ENCODE results near the gene CYB561A3.
A peak's percentile ranks its signal among the peaks of the same experiment; 100 is the strongest.

Gene CYB561A3

DNA sequence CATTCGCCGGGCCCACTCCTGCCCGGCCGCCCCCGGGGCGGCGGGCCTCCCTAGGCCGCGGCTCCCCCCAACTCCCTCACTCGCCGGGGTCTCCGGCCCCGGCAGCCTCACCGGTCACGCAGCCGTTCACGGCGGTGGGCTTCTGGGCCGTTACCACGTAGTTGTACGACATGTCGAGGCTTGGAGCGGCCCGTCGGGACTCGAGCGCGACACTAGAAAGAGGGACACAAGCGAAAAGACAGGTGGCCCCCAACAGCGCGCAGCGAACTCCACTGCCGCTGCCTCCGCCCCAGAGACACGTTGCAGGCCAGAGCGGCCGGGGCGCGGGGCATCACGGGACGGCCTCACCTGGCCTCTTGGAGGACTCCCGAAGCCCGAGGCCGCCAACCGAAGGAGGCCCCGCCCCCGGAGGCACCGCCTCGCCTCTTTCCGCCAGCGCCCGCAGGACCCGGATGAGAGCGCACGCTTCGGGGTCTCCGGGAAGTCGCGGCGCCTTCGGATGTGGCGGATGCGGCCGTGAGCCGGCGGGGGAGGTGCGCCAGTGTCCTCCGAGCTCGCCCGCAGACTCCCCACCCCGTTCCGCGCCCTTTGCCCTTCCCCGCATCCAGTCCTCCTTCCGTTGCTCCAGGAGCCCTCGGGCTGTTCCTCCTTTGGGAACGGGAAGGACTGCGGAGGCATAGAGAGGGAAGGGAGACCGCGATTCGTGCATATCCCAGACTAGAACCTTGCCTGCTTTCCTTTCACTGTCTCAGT lies 28.7 kb downstream of the CYB561A3 start, which contains the start of the genes DDB1 and TKFC:
DDB1 (minus strand) TSS at position 309 of the 753 bp plus-strand sequence; CDS start at position 172, 137 bp downstream.
TKFC (plus strand) TSS at position 432 of the 753 bp plus-strand sequence. CDS start 1,501 bp downstream, outside the sequence.
- Mint-ChIP-seq H3K36me3 (peaks cover 8% of the 10 kb centered on the region), H3K27me3 (no peaks in the 10 kb centered on the region), H3K9me3 (no peaks in the 10 kb centered on the region), H3K4me3 (peak within 1 kb of the TSS; percentile 95), H3K4me1 (peaks cover 41% of the 10 kb centered on the region), H3K27ac (peak within 1 kb of the TSS; percentile 95)
- DNase-seq (ENCODE audit: low spot score in 2 of 2) = peak; percentile 74 to 79
- ATAC-seq (ENCODE audit: low read depth) = peak; percentile 90

DNA sequence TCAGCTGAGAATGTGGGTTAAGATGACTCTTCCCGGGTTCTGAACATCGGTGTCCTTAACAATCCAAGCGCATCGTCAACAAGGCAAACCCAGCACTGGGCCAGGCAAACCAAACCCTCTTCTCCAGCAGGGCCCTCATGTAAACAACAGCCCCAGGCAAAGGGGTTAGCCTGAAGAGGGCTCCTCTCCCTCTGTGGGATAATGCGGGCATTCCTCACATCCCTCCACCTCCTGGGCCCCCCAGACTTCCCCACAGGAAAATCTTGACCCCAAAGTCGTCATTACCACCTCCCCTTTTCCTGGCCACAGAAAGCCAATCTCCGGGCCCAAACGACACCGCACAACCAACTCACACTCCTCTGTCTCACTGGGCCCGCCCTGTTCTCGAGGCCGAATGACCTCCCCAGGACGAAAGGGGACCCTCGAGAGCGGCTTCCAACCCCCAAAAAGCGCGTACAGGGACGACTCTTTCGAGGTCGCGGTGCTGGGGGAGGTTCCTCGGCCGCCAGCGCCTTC lies 29.3 kb downstream of the CYB561A3 start:
- H3K27me3 Mint-ChIP-seq = no peaks in the 10 kb centered on the region
- peaks cover 8% of the 10 kb centered on the region for H3K36me3 Mint-ChIP-seq
- H3K9me3 Mint-ChIP-seq = no peaks in the 10 kb centered on the region
- peaks cover 41% of the 10 kb centered on the region for H3K4me1 Mint-ChIP-seq
- H3K27ac Mint-ChIP-seq = peak overlapping the region; percentile 95
- DNase-seq (ENCODE audit: low spot score in 2 of 2) (no peak), ATAC-seq (ENCODE audit: low read depth) (no peak)
- H3K4me3 Mint-ChIP-seq = peak overlapping the region; percentile 95

DNA sequence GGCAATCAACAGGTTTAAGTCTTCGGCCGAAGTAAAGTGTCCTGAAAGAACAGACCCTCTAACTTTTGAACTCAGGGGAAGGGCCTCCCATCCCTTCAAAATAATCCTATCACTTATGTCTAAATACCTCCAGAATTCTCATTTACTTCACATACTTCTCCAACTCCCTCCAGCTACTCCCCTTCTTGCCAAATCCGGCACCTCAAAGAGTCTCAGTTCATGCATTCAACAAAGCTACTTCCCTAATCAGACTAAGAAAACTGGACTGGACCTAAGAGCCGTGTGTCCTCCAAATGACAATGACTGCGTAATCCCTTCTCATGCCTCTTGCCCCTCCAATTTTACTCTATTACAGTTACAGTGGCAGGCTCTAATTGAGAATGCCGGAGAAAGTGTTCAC lies 30.0 kb downstream of the CYB561A3 start:
- Mint-ChIP-seq H3K4me1 (peaks cover 35% of the 10 kb centered on the region), H3K27me3 (no peaks in the 10 kb centered on the region), H3K36me3 (peaks cover 8% of the 10 kb centered on the region), H3K9me3 (no peaks in the 10 kb centered on the region), H3K4me3 (peak overlapping the region; percentile 95), H3K27ac (peak overlapping the region; percentile 95)
- no peak for DNase-seq (ENCODE audit: low spot score in 2 of 2)
- no peak for ATAC-seq (ENCODE audit: low read depth)

DNA sequence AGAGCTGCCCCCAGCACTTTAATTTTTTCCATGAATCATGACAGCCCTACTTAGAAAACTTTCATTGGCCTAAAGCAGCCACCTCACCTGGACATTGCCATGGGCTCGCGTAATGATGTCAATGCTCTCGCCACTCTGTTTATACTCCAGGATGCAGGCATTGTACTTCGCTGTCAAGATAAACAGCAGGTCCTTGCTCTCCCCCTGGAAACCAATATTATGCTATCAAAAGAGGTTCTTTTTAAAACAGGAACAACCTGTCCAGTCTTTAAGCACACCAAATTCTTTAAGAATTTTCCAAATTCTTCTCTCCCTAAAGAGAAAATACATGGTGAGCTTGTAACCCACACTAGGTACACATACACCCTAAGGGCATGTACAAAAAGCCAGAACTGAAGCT lies 31.8 kb downstream of the CYB561A3 start:
- peaks cover 20% of the 10 kb centered on the region for H3K36me3 Mint-ChIP-seq
- H3K27ac Mint-ChIP-seq = no peak overlapping the region
- H3K4me1 Mint-ChIP-seq = peaks cover 33% of the 10 kb centered on the region
- H3K9me3 Mint-ChIP-seq = no peaks in the 10 kb centered on the region
- no peak for DNase-seq (ENCODE audit: low spot score in 2 of 2)
- H3K27me3 Mint-ChIP-seq = no peaks in the 10 kb centered on the region
- ATAC-seq (ENCODE audit: low read depth) = no peak
- H3K4me3 Mint-ChIP-seq = no peak overlapping the region

DNA sequence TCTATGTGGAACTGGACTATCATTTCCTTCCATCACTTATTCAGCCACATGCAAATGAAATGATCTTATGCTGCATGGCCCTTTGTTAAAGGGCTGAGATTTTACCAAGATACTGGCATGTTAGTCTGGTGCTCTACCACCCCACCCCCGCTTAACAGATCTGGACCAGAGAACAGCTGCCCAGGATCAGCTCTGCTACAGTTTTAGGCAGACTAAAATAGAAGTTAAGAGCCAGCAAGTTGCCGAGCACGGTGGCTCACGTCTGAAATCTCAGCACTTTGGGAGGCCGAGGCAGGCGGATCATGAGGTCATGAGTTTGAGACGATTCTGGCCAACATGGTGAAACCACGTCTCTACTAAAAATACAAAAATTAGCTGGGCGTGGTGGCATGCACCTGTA lies 33.3 kb downstream of the CYB561A3 start:
- no peak overlapping the region for H3K27ac Mint-ChIP-seq
- H3K4me1 Mint-ChIP-seq = peaks cover 27% of the 10 kb centered on the region
- H3K4me3 Mint-ChIP-seq = no peak overlapping the region
- no peak for DNase-seq (ENCODE audit: low spot score in 2 of 2)
- no peak for ATAC-seq (ENCODE audit: low read depth)
- H3K27me3 Mint-ChIP-seq = no peaks in the 10 kb centered on the region
- H3K9me3 Mint-ChIP-seq = no peaks in the 10 kb centered on the region
- peaks cover 27% of the 10 kb centered on the region for H3K36me3 Mint-ChIP-seq

DNA sequence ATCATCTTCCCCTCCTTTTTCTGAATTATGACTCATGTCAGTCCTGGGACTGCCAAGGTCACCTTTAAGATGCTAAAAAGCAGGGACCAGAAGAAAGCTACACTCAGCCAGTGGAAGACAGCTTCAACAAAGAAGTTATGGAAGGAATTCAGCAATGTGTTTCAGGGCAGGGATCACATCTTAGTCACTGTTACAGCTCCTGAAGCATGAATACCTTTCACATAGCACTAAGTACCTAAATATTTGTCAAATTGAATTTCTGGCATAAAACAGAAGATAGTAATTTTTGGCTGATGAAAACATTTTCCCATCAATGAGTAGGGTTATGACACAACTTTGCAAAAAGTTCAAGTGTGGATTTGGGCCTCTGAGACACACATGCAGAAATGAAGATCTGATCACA lies 34.0 kb downstream of the CYB561A3 start:
- H3K9me3 Mint-ChIP-seq = no peaks in the 10 kb centered on the region
- peaks cover 32% of the 10 kb centered on the region for H3K36me3 Mint-ChIP-seq
- H3K4me1 Mint-ChIP-seq = peaks cover 26% of the 10 kb centered on the region

DNA sequence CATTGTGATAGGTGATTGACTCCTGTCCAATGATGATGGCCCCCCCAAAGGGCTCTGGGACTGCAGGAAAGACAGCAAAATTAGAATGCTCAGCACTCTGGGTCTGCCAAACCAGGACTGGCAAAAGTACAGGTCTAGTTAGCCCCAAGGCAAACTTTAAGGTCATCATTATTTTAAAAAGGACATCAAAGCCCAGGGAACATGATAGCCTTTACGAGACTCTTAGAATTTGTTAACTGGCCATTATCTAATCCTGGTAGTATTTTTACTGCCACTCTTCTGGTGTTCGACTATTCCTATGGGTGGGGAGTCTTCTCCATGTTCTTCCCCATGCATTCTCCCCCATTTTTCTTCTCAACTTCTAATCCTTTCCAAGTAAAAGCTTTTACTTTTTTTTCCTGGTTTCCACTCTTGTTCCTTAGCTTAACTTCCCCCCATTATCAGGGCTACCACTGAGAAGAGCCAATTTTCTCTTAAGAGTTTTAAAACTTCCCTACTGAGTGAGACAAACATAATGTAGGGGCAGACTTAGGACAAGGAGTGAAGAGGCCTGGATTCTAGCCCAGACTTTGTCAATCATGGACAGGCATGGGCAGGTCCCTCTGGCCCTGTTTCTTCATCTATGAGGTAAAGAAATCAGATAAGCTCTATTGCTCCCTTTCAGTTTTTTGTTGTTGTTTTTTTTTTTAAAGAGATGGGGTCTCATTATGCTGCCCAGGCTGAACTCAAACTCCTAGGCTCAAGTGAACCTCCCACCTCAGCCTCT lies 35.9 kb downstream of the CYB561A3 start:
- no peak for ATAC-seq (ENCODE audit: low read depth)
- no peaks in the 10 kb centered on the region for H3K27me3 Mint-ChIP-seq
- no peak overlapping the region for H3K4me3 Mint-ChIP-seq
- H3K36me3 Mint-ChIP-seq = peaks cover 40% of the 10 kb centered on the region
- no peaks in the 10 kb centered on the region for H3K9me3 Mint-ChIP-seq
- H3K4me1 Mint-ChIP-seq = peaks cover 10% of the 10 kb centered on the region
- H3K27ac Mint-ChIP-seq = no peak overlapping the region
- no peak for DNase-seq (ENCODE audit: low spot score in 2 of 2)

More for the DNA sequence above, 34.0 kb downstream of the CYB561A3 start:
- no peaks in the 10 kb centered on the region for H3K27me3 Mint-ChIP-seq
- H3K27ac Mint-ChIP-seq = no peak overlapping the region
- DNase-seq (ENCODE audit: low spot score in 2 of 2) (no peak), ATAC-seq (ENCODE audit: low read depth) (no peak)
- no peak overlapping the region for H3K4me3 Mint-ChIP-seq

DNA sequence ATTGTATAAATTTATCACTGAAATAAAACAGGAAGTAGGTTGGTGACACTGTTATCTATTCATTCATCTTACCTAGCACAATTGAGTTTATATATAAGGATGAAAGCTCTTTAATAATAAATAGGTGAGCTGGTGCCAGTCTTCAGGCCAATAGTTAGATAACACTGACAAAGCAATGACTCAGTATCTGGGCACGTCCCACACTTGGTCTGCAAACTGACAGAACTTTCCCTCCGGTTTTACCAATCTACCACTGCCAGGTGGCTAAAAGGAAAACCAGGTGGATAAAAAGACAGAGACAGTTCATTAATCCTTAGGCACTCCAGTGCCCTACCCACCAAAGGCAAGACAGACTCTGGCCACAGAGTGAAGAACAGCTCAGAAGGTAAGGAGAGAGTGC lies 46.4 kb downstream of the CYB561A3 start:
- ATAC-seq (ENCODE audit: low read depth) = no peak
- Mint-ChIP-seq H3K27me3 (no peaks in the 10 kb centered on the region), H3K27ac (no peak overlapping the region), H3K36me3 (peaks cover 33% of the 10 kb centered on the region), H3K9me3 (no peaks in the 10 kb centered on the region), H3K4me1 (no peaks in the 10 kb centered on the region), H3K4me3 (no peak overlapping the region)
- DNase-seq (ENCODE audit: low spot score in 2 of 2) = no peak

DNA sequence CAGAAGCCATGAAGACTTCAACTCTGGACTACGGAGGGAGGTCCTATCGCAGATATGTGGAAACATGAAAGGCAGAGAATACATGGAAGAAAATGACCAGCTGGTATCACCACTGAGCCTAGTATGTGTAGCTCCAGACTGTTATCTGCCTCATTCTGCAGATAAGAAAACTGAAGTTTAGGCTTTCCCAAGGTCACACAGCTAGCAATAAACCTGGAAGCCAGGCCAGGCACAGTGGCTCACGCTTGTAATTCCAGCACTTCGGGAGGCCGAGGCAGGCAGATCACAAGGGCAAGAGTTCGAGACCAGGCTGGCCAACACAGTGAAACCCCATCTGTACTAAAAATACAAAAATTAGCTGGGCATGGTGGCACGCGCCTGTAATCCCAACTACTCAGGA lies 50.9 kb downstream of the CYB561A3 start:
- H3K4me1 Mint-ChIP-seq = no peaks in the 10 kb centered on the region
- H3K9me3 Mint-ChIP-seq = no peaks in the 10 kb centered on the region
- H3K36me3 Mint-ChIP-seq = peaks cover 25% of the 10 kb centered on the region
- ATAC-seq (ENCODE audit: low read depth) (no peak), DNase-seq (ENCODE audit: low spot score in 2 of 2) (no peak)
- H3K27ac Mint-ChIP-seq = no peak overlapping the region
- H3K4me3 Mint-ChIP-seq = no peak overlapping the region
- H3K27me3 Mint-ChIP-seq = no peaks in the 10 kb centered on the region

DNA sequence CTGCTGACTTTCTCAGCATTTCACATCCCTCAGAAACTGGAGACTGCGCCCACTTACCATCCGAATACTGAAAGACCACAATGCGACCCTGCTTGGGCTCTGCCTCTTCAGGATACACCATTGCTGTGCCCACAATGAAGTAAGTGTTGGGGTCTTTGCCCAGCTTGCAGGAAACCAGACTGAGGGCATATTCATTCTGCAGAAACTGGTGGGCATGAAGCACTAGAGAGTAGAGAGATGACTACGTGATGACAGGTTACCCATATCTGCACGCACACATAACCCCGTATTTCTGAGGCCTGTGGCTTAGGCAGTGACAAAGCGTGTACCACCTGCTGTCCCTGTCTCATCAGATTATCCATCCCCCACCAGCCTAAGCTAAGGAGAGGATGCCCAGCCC lies 51.9 kb downstream of the CYB561A3 start:
- DNase-seq (ENCODE audit: low spot score in 2 of 2) (no peak), ATAC-seq (ENCODE audit: low read depth) (no peak)
- H3K9me3 Mint-ChIP-seq = no peaks in the 10 kb centered on the region
- H3K27me3 Mint-ChIP-seq = no peaks in the 10 kb centered on the region
- no peaks in the 10 kb centered on the region for H3K4me1 Mint-ChIP-seq
- no peak overlapping the region for H3K4me3 Mint-ChIP-seq
- peaks cover 24% of the 10 kb centered on the region for H3K36me3 Mint-ChIP-seq
- no peak overlapping the region for H3K27ac Mint-ChIP-seq

DNA sequence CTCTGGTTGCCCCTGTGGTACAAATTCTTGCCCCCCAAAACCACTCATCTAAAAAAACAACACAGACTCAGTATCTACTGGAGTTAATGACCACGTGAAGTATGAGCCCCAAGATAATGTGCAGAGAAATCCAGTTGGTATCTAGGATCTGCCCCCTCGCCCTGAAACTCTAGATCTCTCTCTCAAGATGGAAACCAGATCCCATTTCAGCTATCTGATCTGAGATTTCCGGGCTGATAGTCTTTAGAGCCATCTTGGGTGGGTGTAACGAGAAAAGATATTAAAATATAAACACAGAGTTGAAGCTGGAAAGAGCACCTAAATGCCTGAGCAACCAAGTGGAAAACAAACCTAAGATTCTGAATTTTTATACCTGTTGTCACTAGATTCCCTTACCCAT lies 52.5 kb downstream of the CYB561A3 start:
- DNase-seq (ENCODE audit: low spot score in 2 of 2) (no peak), ATAC-seq (ENCODE audit: low read depth) (no peak)
- Mint-ChIP-seq H3K27ac (no peak overlapping the region), H3K4me1 (no peaks in the 10 kb centered on the region), H3K27me3 (no peaks in the 10 kb centered on the region), H3K36me3 (peaks cover 25% of the 10 kb centered on the region), H3K4me3 (no peak overlapping the region), H3K9me3 (no peaks in the 10 kb centered on the region)

DNA sequence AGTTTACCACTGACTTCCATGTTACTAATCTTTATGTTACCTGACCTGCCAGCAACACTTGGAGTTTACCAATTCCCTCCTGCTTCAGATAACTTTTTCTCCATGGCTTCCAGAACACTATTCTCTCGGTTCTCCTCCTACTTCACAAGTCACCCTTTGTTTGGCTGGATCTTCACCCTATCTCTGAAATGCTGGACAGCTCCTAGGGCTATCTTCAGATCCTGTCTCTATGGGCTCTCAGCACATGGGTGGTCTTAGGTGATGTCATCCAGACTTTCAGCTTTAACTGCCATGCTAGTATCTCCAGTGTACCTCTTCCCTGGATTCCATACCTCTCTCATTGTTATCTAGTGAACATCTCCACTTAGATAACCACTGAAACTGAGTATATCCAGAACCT lies 54.3 kb downstream of the CYB561A3 start:
- H3K36me3 Mint-ChIP-seq = peaks cover 16% of the 10 kb centered on the region
- DNase-seq (ENCODE audit: low spot score in 2 of 2) (no peak), ATAC-seq (ENCODE audit: low read depth) (no peak)
- no peaks in the 10 kb centered on the region for H3K4me1 Mint-ChIP-seq
- H3K27ac Mint-ChIP-seq = no peak overlapping the region
- H3K27me3 Mint-ChIP-seq = no peaks in the 10 kb centered on the region
- no peak overlapping the region for H3K4me3 Mint-ChIP-seq
- no peaks in the 10 kb centered on the region for H3K9me3 Mint-ChIP-seq

DNA sequence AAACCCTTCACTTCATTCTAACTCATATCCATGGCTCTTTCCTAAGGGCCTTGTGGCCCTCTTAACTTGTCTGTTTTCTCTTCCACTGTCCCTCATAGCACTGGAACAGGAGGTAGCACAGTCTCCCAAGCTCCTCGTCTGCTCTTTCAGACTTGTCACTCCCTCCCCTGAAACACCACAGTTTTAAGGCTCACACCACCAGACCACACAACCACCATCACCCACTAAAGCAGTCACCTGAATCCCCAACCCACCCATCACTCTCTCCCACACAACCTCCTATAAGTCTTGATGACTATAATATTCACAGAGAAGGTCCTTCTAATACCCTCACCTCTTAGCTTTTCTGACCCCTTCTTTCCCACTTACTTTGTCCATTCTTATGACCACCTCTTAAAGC lies 55.5 kb downstream of the CYB561A3 start:
- no peak for ATAC-seq (ENCODE audit: low read depth)
- Mint-ChIP-seq H3K4me3 (no peak overlapping the region), H3K27me3 (no peaks in the 10 kb centered on the region), H3K36me3 (peaks cover 16% of the 10 kb centered on the region), H3K4me1 (no peaks in the 10 kb centered on the region), H3K27ac (no peak overlapping the region), H3K9me3 (no peaks in the 10 kb centered on the region)
- DNase-seq (ENCODE audit: low spot score in 2 of 2) = no peak

DNA sequence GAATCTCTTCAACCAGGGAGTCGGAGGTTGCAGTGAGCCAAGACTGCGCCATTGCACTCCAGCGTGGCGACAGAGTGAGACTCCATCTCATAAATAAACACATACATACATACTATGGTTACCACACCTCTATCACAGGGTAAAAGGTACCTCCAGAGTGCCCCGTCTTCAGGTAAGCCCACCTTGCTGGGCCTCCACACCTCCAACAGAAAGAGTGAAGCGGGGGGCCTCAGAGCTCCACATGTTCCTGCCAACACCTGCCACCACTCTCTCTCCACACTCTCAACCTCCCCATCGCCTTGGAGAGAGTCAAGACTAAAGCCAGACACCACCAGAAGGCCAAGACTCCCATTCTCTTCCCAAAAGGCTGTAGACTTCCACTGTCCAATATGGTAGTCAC lies 56.3 kb downstream of the CYB561A3 start:
- H3K9me3 Mint-ChIP-seq = no peaks in the 10 kb centered on the region
- H3K36me3 Mint-ChIP-seq = peaks cover 20% of the 10 kb centered on the region
- H3K27ac Mint-ChIP-seq = no peak overlapping the region
- DNase-seq (ENCODE audit: low spot score in 2 of 2) (no peak), ATAC-seq (ENCODE audit: low read depth) (no peak)
- H3K27me3 Mint-ChIP-seq = no peaks in the 10 kb centered on the region
- no peaks in the 10 kb centered on the region for H3K4me1 Mint-ChIP-seq
- no peak overlapping the region for H3K4me3 Mint-ChIP-seq

Data from memory B cell (primary cell).